ENCODE measurements around the gene DIS3L2. TPM values are rescaled to one million over a fixed set of nuclear protein-coding genes. Genes with fewer than 3 reads are reported as not detected.
"Not testable (repeated sequence)": the region's sequence is repeated elsewhere in the genome, so short reads cannot be mapped to it uniquely, and the experiment has no call there.

DIS3L2 gene
- total RNA-seq, 1 donor from 2014 or later = 42.1 TPM

- Mint-ChIP-seq H3K9me3 (ENCODE audit: unreplicated experiment) (no peaks in the 10 kb centered on the region), H3K27ac (ENCODE audit: unreplicated experiment) (no peak overlapping the region), H3K4me1 (ENCODE audit: low read depth, unreplicated experiment) (no peaks in the 10 kb centered on the region), H3K4me3 (ENCODE audit: unreplicated experiment) (no peak overlapping the region), H3K27me3 (ENCODE audit: unreplicated experiment) (peaks cover 2% of the 10 kb centered on the region), H3K36me3 (ENCODE audit: unreplicated experiment) (peaks cover 7% of the 10 kb centered on the region)
- no peak for TF ChIP-seq CTCF (IDR thresholded peaks at IDR 0.05; ENCODE audit: partially characterized antibody, unreplicated experiment)
- no peak for DNase-seq
Observed at GRCh38 chr2:232111551-232111950, 150.0 kb downstream of the DIS3L2 start.

- no peak for DNase-seq
- Mint-ChIP-seq H3K36me3 (ENCODE audit: unreplicated experiment) (no peaks in the 10 kb centered on the region), H3K27ac (ENCODE audit: unreplicated experiment) (no peak overlapping the region), H3K4me3 (ENCODE audit: unreplicated experiment) (no peak overlapping the region), H3K4me1 (ENCODE audit: low read depth, unreplicated experiment) (peaks cover 3% of the 10 kb centered on the region), H3K27me3 (ENCODE audit: unreplicated experiment) (no peaks in the 10 kb centered on the region), H3K9me3 (ENCODE audit: unreplicated experiment) (no peaks in the 10 kb centered on the region)
- TF ChIP-seq CTCF (IDR thresholded peaks at IDR 0.05; ENCODE audit: partially characterized antibody, unreplicated experiment) = no peak
Observed at GRCh38 chr2:232113821-232114220, 152.3 kb downstream of the DIS3L2 start.

GRCh38 chr2:232115728-232116361 lies 154.3 kb downstream of the DIS3L2 start:
- not testable (repeated sequence) for H3K36me3 Mint-ChIP-seq (ENCODE audit: unreplicated experiment); DNase-seq; H3K9me3 Mint-ChIP-seq (ENCODE audit: unreplicated experiment); H3K27me3 Mint-ChIP-seq (ENCODE audit: unreplicated experiment); H3K4me3 Mint-ChIP-seq (ENCODE audit: unreplicated experiment); H3K27ac Mint-ChIP-seq (ENCODE audit: unreplicated experiment); H3K4me1 Mint-ChIP-seq (ENCODE audit: low read depth, unreplicated experiment)

GRCh38 chr2:232116852-232117251 lies 155.3 kb downstream of the DIS3L2 start:
- Mint-ChIP-seq H3K9me3 (ENCODE audit: unreplicated experiment) (peaks cover 3% of the 10 kb centered on the region), H3K36me3 (ENCODE audit: unreplicated experiment) (peaks cover 5% of the 10 kb centered on the region), H3K27me3 (ENCODE audit: unreplicated experiment) (no peaks in the 10 kb centered on the region), H3K4me3 (ENCODE audit: unreplicated experiment) (no peak overlapping the region), H3K27ac (ENCODE audit: unreplicated experiment) (no peak overlapping the region), H3K4me1 (ENCODE audit: low read depth, unreplicated experiment) (peaks cover 3% of the 10 kb centered on the region)
- DNase-seq = no peak
- no peak for TF ChIP-seq CTCF (IDR thresholded peaks at IDR 0.05; ENCODE audit: partially characterized antibody, unreplicated experiment)

GRCh38 chr2:232117413-232117812 lies 155.9 kb downstream of the DIS3L2 start:
- Mint-ChIP-seq H3K27ac (ENCODE audit: unreplicated experiment) (no peak overlapping the region), H3K4me1 (ENCODE audit: low read depth, unreplicated experiment) (peaks cover 3% of the 10 kb centered on the region), H3K9me3 (ENCODE audit: unreplicated experiment) (peaks cover 3% of the 10 kb centered on the region), H3K4me3 (ENCODE audit: unreplicated experiment) (no peak overlapping the region), H3K36me3 (ENCODE audit: unreplicated experiment) (peaks cover 5% of the 10 kb centered on the region), H3K27me3 (ENCODE audit: unreplicated experiment) (no peaks in the 10 kb centered on the region)
- DNase-seq = no peak
- no peak for TF ChIP-seq CTCF (IDR thresholded peaks at IDR 0.05; ENCODE audit: partially characterized antibody, unreplicated experiment)
